Measurements from ENCODE around the gene MVB12B.

DNA sequence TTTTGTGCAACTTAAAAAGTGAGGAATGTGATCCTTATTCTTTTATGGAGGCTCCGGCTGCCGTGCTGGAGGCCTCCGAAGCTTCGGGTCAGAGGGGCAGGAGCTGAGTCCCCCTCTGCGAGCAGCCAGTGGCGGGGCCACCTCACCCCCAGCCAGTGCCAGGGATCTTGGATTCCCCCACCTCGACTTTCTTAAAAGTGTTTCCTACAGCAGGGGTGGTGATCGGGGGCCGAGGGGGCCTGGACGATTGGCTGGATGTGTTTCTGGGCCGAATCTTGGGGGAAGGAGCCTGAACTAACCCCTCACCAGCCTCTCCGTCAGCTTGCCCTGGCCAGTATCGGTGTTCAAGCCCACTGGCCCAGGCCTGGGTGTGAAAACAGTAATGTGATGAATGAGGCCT, 194.9 kb downstream of the MVB12B start:
- TF ChIP-seq RAD21 (IDR thresholded peaks at IDR 0.05 in 1 of 2, conservative IDR thresholded peaks at IDR 0.05 in 1 of 2; ENCODE audit: low read depth in 2 of 2, low read length in 2 of 2) (no peak), CTCF (IDR thresholded peaks at IDR 0.05; ENCODE audit: control extremely low read depth in 1 of 3, insufficient read depth in 1 of 3, low read depth in 1 of 3, low read length in 3 of 3) (no peak), CREB1 (IDR thresholded peaks at IDR 0.05) (no peak), TEAD4 (IDR thresholded peaks at IDR 0.05; ENCODE audit: low read depth, low read length) (no peak), SIN3A (conservative IDR thresholded peaks at IDR 0.05 in 1 of 2, IDR thresholded peaks at IDR 0.05 in 1 of 2; ENCODE audit: low read depth in 1 of 2, low read length in 2 of 2) (no peak), ZNF274 (IDR thresholded peaks at IDR 0.05; ENCODE audit: borderline replicate concordance, extremely low read depth, low read length) (no peak), MAFK (IDR thresholded peaks at IDR 0.05; ENCODE audit: low read depth, low read length) (no peak), EZH2 (IDR thresholded peaks at IDR 0.05; ENCODE audit: low read depth, low read length, severe bottlenecking) (no peak), SP2 (IDR thresholded peaks at IDR 0.05; ENCODE audit: low read length) (no peak), GABPA (IDR thresholded peaks at IDR 0.05; ENCODE audit: borderline replicate concordance, insufficient read depth, low read length) (no peak), JUND (IDR thresholded peaks at IDR 0.05; ENCODE audit: low read length) (no peak), YY1 (IDR thresholded peaks at IDR 0.05; ENCODE audit: low read depth, low read length) (no peak), SP1 (IDR thresholded peaks at IDR 0.05; ENCODE audit: low read depth, low read length) (no peak)
